ENCODE results near the gene ACKR3. TPM values are rescaled to one million over a fixed set of nuclear protein-coding genes. Genes with fewer than 3 reads are reported as not detected.

The ACKR3 gene
- total RNA-seq, 1 donor from 2014 or later: 70.6 TPM

DNA sequence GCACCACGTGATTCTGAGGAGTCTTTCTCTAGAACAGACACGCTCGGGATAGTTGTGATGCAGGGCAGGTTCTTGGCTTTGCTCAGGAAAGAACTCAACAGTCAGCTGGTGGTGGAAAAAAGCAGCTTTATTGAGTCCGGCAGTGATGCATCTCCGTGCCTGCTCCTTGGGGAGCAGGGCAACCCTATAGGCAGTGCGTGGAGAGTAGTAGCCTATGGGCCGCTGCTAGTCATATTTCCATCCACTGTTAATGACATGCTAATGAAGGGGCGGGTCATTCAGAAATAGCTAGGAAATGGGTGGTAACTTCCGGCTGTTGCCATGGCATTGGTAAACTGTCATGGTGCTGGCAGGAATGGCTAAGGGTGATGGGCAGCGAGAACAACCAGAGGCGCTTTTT, 11.6 kb upstream of the ACKR3 start:
- Mint-ChIP-seq H3K27me3 (ENCODE audit: low read depth) (no peaks in the 10 kb centered on the region), H3K36me3 (peaks cover 3% of the 10 kb centered on the region), H3K4me1 (peaks cover 35% of the 10 kb centered on the region), H3K9me3 (peaks cover 28% of the 10 kb centered on the region), H3K4me3 (no peak overlapping the region), H3K27ac (peak overlapping the region; percentile 70)
- TF ChIP-seq, protein P1, sequence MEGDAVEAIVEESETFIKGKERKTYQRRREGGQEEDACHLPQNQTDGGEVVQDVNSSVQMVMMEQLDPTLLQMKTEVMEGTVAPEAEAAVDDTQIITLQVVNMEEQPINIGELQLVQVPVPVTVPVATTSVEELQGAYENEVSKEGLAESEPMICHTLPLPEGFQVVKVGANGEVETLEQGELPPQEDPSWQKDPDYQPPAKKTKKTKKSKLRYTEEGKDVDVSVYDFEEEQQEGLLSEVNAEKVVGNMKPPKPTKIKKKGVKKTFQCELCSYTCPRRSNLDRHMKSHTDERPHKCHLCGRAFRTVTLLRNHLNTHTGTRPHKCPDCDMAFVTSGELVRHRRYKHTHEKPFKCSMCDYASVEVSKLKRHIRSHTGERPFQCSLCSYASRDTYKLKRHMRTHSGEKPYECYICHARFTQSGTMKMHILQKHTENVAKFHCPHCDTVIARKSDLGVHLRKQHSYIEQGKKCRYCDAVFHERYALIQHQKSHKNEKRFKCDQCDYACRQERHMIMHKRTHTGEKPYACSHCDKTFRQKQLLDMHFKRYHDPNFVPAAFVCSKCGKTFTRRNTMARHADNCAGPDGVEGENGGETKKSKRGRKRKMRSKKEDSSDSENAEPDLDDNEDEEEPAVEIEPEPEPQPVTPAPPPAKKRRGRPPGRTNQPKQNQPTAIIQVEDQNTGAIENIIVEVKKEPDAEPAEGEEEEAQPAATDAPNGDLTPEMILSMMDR (IDR thresholded peaks at IDR 0.05; ENCODE audit: unreplicated experiment): no peak
- DNase-seq (ENCODE audit: low spot score in 2 of 2, unreplicated experiment in 2 of 2): no peak

DNA sequence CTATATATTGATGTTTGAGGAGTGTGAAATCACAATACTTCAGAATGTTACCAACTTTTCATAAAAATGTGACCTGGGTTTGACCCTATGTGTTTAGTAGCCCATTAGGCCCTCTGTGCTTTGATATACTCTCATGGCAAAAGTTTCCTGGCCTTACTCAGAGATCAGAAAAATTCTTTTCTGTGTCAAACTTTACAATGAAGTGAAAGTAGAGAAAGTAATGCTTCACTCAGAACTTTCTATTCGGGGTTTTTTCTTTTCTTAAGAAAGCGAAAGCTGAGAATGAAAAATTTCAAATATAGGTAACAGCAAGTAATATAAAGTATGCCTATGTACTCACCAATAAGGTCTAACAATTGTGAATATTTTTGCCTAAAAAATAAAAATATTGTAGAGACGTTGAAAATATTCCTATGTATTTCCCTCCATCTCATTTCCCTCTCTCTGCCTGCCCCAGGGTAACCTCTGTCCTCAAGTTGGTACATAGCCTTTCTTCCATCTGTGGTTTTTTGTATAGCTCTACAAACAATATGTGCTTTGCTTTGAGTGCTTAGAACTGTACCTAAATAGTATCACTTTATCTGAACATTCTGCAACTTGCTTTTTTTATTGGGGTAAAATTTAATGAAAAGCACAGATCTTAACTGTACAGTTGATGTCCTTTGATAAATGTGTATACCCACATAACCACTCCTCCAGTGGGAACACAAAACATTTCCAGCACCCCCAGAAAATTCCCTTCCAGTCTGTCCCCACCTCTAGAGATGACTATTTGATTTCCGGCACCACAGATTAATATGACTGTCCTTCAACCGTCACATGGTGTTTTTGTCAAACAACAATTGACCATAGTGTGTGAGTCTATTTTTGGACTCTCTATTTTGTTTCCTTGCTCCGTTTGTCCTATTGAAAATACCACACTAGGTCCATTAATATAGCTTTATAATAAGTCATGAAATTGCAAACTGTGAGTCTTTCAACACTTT, 10.3 kb upstream of the ACKR3 start:
- peaks cover 32% of the 10 kb centered on the region for H3K4me1 Mint-ChIP-seq
- TF ChIP-seq, protein P1 (IDR thresholded peaks at IDR 0.05; ENCODE audit: unreplicated experiment): no peak
- DNase-seq (ENCODE audit: low spot score in 2 of 2, unreplicated experiment in 2 of 2): no peak
- H3K4me3 Mint-ChIP-seq: no peak overlapping the region
- peaks cover 25% of the 10 kb centered on the region for H3K9me3 Mint-ChIP-seq
- peak overlapping the region; percentile 87 for H3K27ac Mint-ChIP-seq
- no peaks in the 10 kb centered on the region for H3K27me3 Mint-ChIP-seq (ENCODE audit: low read depth)
- H3K36me3 Mint-ChIP-seq: peaks cover 3% of the 10 kb centered on the region

DNA sequence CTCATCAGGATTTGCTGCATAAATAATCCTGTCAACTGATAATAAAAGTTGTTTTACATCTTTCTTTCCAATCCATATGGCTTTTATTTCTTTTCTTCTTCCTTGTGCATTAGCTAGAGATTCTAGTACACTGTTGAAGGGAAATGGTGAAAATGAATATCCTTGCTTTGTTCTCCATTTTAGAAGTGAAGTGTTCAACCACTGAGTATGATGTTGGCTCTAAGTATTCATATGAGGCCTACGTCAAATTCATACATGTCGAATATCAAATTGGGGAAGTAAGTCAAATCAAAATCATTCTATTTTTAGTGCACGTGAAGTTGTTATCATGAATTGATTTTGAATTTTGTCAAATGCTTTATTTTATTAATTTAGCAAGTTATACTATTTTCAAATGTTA, 7.8 kb upstream of the ACKR3 start:
- no peak for DNase-seq (ENCODE audit: low spot score in 2 of 2, unreplicated experiment in 2 of 2)
- Mint-ChIP-seq H3K4me3 (no peak overlapping the region), H3K27me3 (ENCODE audit: low read depth) (no peaks in the 10 kb centered on the region), H3K36me3 (peaks cover 3% of the 10 kb centered on the region), H3K27ac (no peak overlapping the region), H3K9me3 (peaks cover 15% of the 10 kb centered on the region), H3K4me1 (peaks cover 58% of the 10 kb centered on the region)
- TF ChIP-seq, protein P1 (IDR thresholded peaks at IDR 0.05; ENCODE audit: unreplicated experiment): no peak

DNA sequence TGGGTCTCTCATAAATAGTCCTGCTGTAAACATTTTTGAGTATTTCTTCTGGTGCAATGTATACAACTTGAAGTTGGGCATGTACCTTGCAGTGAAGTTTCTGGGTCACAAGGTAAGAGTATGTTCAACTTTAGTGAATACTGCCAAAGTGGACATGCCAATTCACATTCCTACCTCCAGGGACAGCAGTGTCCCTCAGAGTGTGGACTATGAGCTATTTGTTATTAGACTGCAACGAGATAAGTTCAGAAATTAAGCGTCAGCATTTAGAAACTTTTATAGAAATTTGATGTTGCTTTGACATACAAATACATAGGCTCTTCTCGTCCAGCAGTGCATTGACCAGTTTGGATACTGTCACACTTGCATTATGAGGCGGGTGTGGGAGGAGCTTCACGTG, 7.2 kb upstream of the ACKR3 start:
- peaks cover 61% of the 10 kb centered on the region for H3K4me1 Mint-ChIP-seq
- TF ChIP-seq, protein P1 (IDR thresholded peaks at IDR 0.05; ENCODE audit: unreplicated experiment): peak; percentile 64
- no peak overlapping the region for H3K4me3 Mint-ChIP-seq
- peaks cover 15% of the 10 kb centered on the region for H3K9me3 Mint-ChIP-seq
- H3K27ac Mint-ChIP-seq: no peak overlapping the region
- H3K27me3 Mint-ChIP-seq (ENCODE audit: low read depth): no peaks in the 10 kb centered on the region
- DNase-seq (ENCODE audit: low spot score in 2 of 2, unreplicated experiment in 2 of 2): no peak
- peaks cover 3% of the 10 kb centered on the region for H3K36me3 Mint-ChIP-seq

DNA sequence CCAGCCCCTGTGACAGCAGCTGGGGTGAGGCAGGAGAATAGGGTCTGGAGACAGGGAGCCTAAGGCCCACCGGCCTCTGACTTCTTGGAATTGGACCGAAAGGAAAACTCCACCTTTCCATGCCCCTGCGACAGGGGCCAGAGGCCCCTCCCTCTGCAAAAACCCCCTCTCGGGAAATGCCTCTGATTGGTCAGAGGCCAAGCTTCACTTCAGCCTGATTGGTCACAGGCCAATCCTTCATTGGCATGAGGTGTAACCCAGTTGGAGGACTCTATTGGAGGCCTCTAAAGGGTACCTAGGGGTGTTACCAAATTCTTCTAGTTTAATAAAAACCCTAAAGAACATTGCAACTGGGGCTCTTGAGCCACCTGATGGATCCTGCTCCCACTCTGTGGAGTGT, 5.7 kb upstream of the ACKR3 start:
- H3K9me3 Mint-ChIP-seq: peaks cover 15% of the 10 kb centered on the region

More for the DNA sequence above, 5.7 kb upstream of the ACKR3 start:
- Mint-ChIP-seq H3K4me3 (no peak overlapping the region), H3K4me1 (peaks cover 57% of the 10 kb centered on the region), H3K36me3 (peaks cover 3% of the 10 kb centered on the region), H3K27ac (no peak overlapping the region), H3K27me3 (ENCODE audit: low read depth) (no peaks in the 10 kb centered on the region)
- DNase-seq (ENCODE audit: low spot score in 2 of 2, unreplicated experiment in 2 of 2): no peak
- TF ChIP-seq, protein P1 (IDR thresholded peaks at IDR 0.05; ENCODE audit: unreplicated experiment): no peak

Data from mesothelial cell of epicardium (in vitro differentiated cells).